Activated T-cell treated with anti-CD3 and anti-CD28 coated beads, Interleukin-2, amount 50 U/mL, for 24 hours (primary cell): Measurements from ENCODE around the gene CMTM3.
"Not testable (repeated sequence)": the region's sequence is repeated elsewhere in the genome, so short reads cannot be mapped to it uniquely, and the experiment has no call there.

Experiments used
- DNase-seq: peaks from one replicate; pipeline ENCODE4 v3.0.0-alpha.2; 2020
- H3K27ac Mint-ChIP-seq: 2 replicates; pipeline ENCODE4 v1.8.0; 2020; ENCODE audit warnings: mild to moderate bottlenecking, mixed read lengths
- H3K27me3 Mint-ChIP-seq: 2 replicates; pipeline ENCODE4 v1.8.0; 2020; ENCODE audit warnings: mixed read lengths
- H3K36me3 Mint-ChIP-seq: 2 replicates; pipeline ENCODE4 v1.8.0; 2020; ENCODE audit warnings: low read depth, mixed read lengths
- H3K4me1 Mint-ChIP-seq: 2 replicates; pipeline ENCODE4 v1.8.0; 2020; ENCODE audit warnings: low read depth, mixed read lengths
- H3K4me3 Mint-ChIP-seq: 2 replicates; pipeline ENCODE4 v1.8.0; 2020; ENCODE audit warnings: mild to moderate bottlenecking, moderate library complexity, mixed read lengths
- H3K9me3 Mint-ChIP-seq: 2 replicates; pipeline ENCODE4 v1.8.0; 2020; ENCODE audit warnings: mixed read lengths

The CMTM3 gene

GRCh38 chr16:66627611-66628378 is 23.3 kb downstream of the CMTM3 start:
- not testable (repeated sequence) for H3K27me3 Mint-ChIP-seq, DNase-seq, H3K36me3 Mint-ChIP-seq, H3K9me3 Mint-ChIP-seq, H3K4me3 Mint-ChIP-seq, H3K27ac Mint-ChIP-seq, H3K4me1 Mint-ChIP-seq

GRCh38 chr16:66629856-66630255 is 25.4 kb downstream of the CMTM3 start:
- H3K4me3 Mint-ChIP-seq = no peak overlapping the region
- no peaks in the 10 kb centered on the region for H3K4me1 Mint-ChIP-seq
- H3K27me3 Mint-ChIP-seq = no peaks in the 10 kb centered on the region
- H3K27ac Mint-ChIP-seq = no peak overlapping the region
- no peaks in the 10 kb centered on the region for H3K9me3 Mint-ChIP-seq
- DNase-seq = no peak
- H3K36me3 Mint-ChIP-seq = no peaks in the 10 kb centered on the region

GRCh38 chr16:66630561-66631260 is 26.2 kb downstream of the CMTM3 start:
- H3K27ac Mint-ChIP-seq, H3K27me3 Mint-ChIP-seq, H3K4me1 Mint-ChIP-seq, H3K36me3 Mint-ChIP-seq, H3K4me3 Mint-ChIP-seq, H3K9me3 Mint-ChIP-seq, DNase-seq: not testable (repeated sequence)

- H3K9me3 Mint-ChIP-seq, H3K36me3 Mint-ChIP-seq, H3K27ac Mint-ChIP-seq, H3K4me1 Mint-ChIP-seq, H3K27me3 Mint-ChIP-seq, H3K4me3 Mint-ChIP-seq, DNase-seq: not testable (repeated sequence)
These were observed 27.1 kb downstream of the CMTM3 start for GRCh38 chr16:66631558-66631957.

- Mint-ChIP-seq H3K4me3 (no peak overlapping the region), H3K36me3 (no peaks in the 10 kb centered on the region), H3K9me3 (no peaks in the 10 kb centered on the region), H3K27me3 (no peaks in the 10 kb centered on the region), H3K4me1 (no peaks in the 10 kb centered on the region), H3K27ac (no peak overlapping the region)
- DNase-seq = no peak
These were observed 30.2 kb downstream of the CMTM3 start for GRCh38 chr16:66634527-66635196.

GRCh38 chr16:66635406-66635805 is 30.9 kb downstream of the CMTM3 start:
- H3K36me3 Mint-ChIP-seq = no peaks in the 10 kb centered on the region
- H3K27ac Mint-ChIP-seq = no peak overlapping the region
- H3K9me3 Mint-ChIP-seq = no peaks in the 10 kb centered on the region
- no peaks in the 10 kb centered on the region for H3K27me3 Mint-ChIP-seq
- H3K4me1 Mint-ChIP-seq = no peaks in the 10 kb centered on the region
- no peak for DNase-seq
- no peak overlapping the region for H3K4me3 Mint-ChIP-seq

GRCh38 chr16:66636199-66636598 is 31.7 kb downstream of the CMTM3 start:
- no peaks in the 10 kb centered on the region for H3K27me3 Mint-ChIP-seq
- no peaks in the 10 kb centered on the region for H3K4me1 Mint-ChIP-seq
- no peaks in the 10 kb centered on the region for H3K9me3 Mint-ChIP-seq
- H3K27ac Mint-ChIP-seq = no peak overlapping the region
- DNase-seq = no peak
- H3K36me3 Mint-ChIP-seq = no peaks in the 10 kb centered on the region
- no peak overlapping the region for H3K4me3 Mint-ChIP-seq

GRCh38 chr16:66637806-66638205 is 33.3 kb downstream of the CMTM3 start:
- H3K27ac Mint-ChIP-seq = no peak overlapping the region
- no peaks in the 10 kb centered on the region for H3K9me3 Mint-ChIP-seq
- H3K4me3 Mint-ChIP-seq = no peak overlapping the region
- H3K4me1 Mint-ChIP-seq = no peaks in the 10 kb centered on the region
- H3K27me3 Mint-ChIP-seq = no peaks in the 10 kb centered on the region
- DNase-seq = no peak
- H3K36me3 Mint-ChIP-seq = no peaks in the 10 kb centered on the region

GRCh38 chr16:66639091-66639885 is 34.8 kb downstream of the CMTM3 start:
- Mint-ChIP-seq H3K9me3 (no peaks in the 10 kb centered on the region), H3K36me3 (no peaks in the 10 kb centered on the region), H3K27ac (no peak overlapping the region), H3K4me3 (no peak overlapping the region), H3K4me1 (no peaks in the 10 kb centered on the region), H3K27me3 (no peaks in the 10 kb centered on the region)
- DNase-seq = no peak

GRCh38 chr16:66640724-66641314 is 36.3 kb downstream of the CMTM3 start:
- Mint-ChIP-seq H3K27ac (no peak overlapping the region), H3K4me1 (no peaks in the 10 kb centered on the region), H3K9me3 (no peaks in the 10 kb centered on the region), H3K36me3 (no peaks in the 10 kb centered on the region), H3K27me3 (no peaks in the 10 kb centered on the region), H3K4me3 (no peak overlapping the region)
- no peak for DNase-seq

GRCh38 chr16:66641387-66641786 is 36.9 kb downstream of the CMTM3 start:
- H3K27ac Mint-ChIP-seq = no peak overlapping the region
- no peaks in the 10 kb centered on the region for H3K4me1 Mint-ChIP-seq
- no peaks in the 10 kb centered on the region for H3K36me3 Mint-ChIP-seq
- H3K9me3 Mint-ChIP-seq = no peaks in the 10 kb centered on the region
- no peak overlapping the region for H3K4me3 Mint-ChIP-seq
- no peak for DNase-seq
- H3K27me3 Mint-ChIP-seq = no peaks in the 10 kb centered on the region

- no peak for DNase-seq
- H3K36me3 Mint-ChIP-seq = no peaks in the 10 kb centered on the region
- H3K27ac Mint-ChIP-seq = no peak overlapping the region
- H3K4me3 Mint-ChIP-seq = no peak overlapping the region
- peaks cover 10% of the 10 kb centered on the region for H3K4me1 Mint-ChIP-seq
- H3K9me3 Mint-ChIP-seq = no peaks in the 10 kb centered on the region
- H3K27me3 Mint-ChIP-seq = no peaks in the 10 kb centered on the region
These were observed 43.4 kb downstream of the CMTM3 start for GRCh38 chr16:66647866-66648265.

- Mint-ChIP-seq H3K9me3 (no peaks in the 10 kb centered on the region), H3K4me3 (no peak overlapping the region), H3K36me3 (no peaks in the 10 kb centered on the region), H3K27ac (no peak overlapping the region), H3K4me1 (peaks cover 10% of the 10 kb centered on the region), H3K27me3 (peaks cover under 1% of the 10 kb centered on the region)
- DNase-seq = no peak
These were observed 44.7 kb downstream of the CMTM3 start for GRCh38 chr16:66649167-66649566.

GRCh38 chr16:66649636-66650205 is 45.2 kb downstream of the CMTM3 start:
- Mint-ChIP-seq H3K9me3 (no peaks in the 10 kb centered on the region), H3K36me3 (no peaks in the 10 kb centered on the region), H3K27ac (no peak overlapping the region)

More at GRCh38 chr16:66649636-66650205, 45.2 kb downstream of the CMTM3 start:
- no peak overlapping the region for H3K4me3 Mint-ChIP-seq
- peaks cover 10% of the 10 kb centered on the region for H3K4me1 Mint-ChIP-seq
- DNase-seq = no peak
- peaks cover 4% of the 10 kb centered on the region for H3K27me3 Mint-ChIP-seq
